ENCODE results near the gene EPB42. TPM values are rescaled to one million over a fixed set of nuclear protein-coding genes. Genes with fewer than 3 reads are reported as not detected.

EPB42 gene
- total RNA-seq, 1 experiment from 2014 or later = not detected

- CTCF ChIA-PET = no interaction called here
- 0 out of 2 replicates have a peak, but pooled peaks cover 3% of the 10 kb centered on the region for H3K4me1 Mint-ChIP-seq
- H3K9me3 Mint-ChIP-seq = no peaks in the 10 kb centered on the region
- POLR2A ChIA-PET = no interaction called here
- no peak for TF ChIP-seq CREM (CRISPR knock-in tag; IDR thresholded peaks at IDR 0.05)
- TF ChIP-seq ERG (CRISPR knock-in tag; IDR thresholded peaks at IDR 0.05) = no peak
- no peak for TF ChIP-seq RELA (CRISPR knock-in tag; IDR thresholded peaks at IDR 0.05; ENCODE audit: borderline replicate concordance)
- TF ChIP-seq PRDM15 (CRISPR knock-in tag; IDR thresholded peaks at IDR 0.05) = no peak
- TF ChIP-seq PRRX2 (CRISPR knock-in tag; IDR thresholded peaks at IDR 0.05) = no peak
- no peak for TF ChIP-seq PREB (CRISPR knock-in tag; IDR thresholded peaks at IDR 0.05; ENCODE audit: borderline replicate concordance)
- TF ChIP-seq FOXP1 (CRISPR knock-in tag; IDR thresholded peaks at IDR 0.05; ENCODE audit: borderline replicate concordance) = no peak
- H3K27me3 Mint-ChIP-seq (ENCODE audit: low read depth) = no peaks in the 10 kb centered on the region
- peaks cover 6% of the 10 kb centered on the region for H3K36me3 Mint-ChIP-seq
- no peak overlapping the region; the same call in 1 of the 2 replicates for H3K27ac Mint-ChIP-seq
- no peak for DNase-seq (ENCODE audit: low spot score)
- no peak overlapping the region for H3K4me3 Mint-ChIP-seq
- ATAC-seq = no peak
Measured at GRCh38 chr15:43151688-43152087, 69.1 kb downstream of the EPB42 start.

- ChIA-PET POLR2A (no interaction called here), CTCF (no interaction called here)
- Mint-ChIP-seq H3K27me3 (ENCODE audit: low read depth) (no peaks in the 10 kb centered on the region), H3K9me3 (no peaks in the 10 kb centered on the region), H3K4me1 (0 out of 2 replicates have a peak, but pooled peaks cover 3% of the 10 kb centered on the region), H3K27ac (no peak overlapping the region; the same call in 1 of the 2 replicates), H3K36me3 (peaks cover 6% of the 10 kb centered on the region), H3K4me3 (no peak overlapping the region)
- TF ChIP-seq GRHL2 (CRISPR knock-in tag; IDR thresholded peaks at IDR 0.05; ENCODE audit: insufficient replicate concordance, severe bottlenecking) = no peak
- no peak for TF ChIP-seq NR3C1 (CRISPR knock-in tag; conservative IDR thresholded peaks at IDR 0.05; ENCODE audit: low read depth)
- peak; percentile 30; the same call in 1 of the 2 replicates for TF ChIP-seq USF2 (CRISPR knock-in tag; IDR thresholded peaks at IDR 0.05)
- 0 out of 2 replicates have a peak, but pooled peaks have one; percentile 32 for ATAC-seq
- DNase-seq (ENCODE audit: low spot score) = no peak
Measured at GRCh38 chr15:43150191-43150929, 70.5 kb downstream of the EPB42 start.

Other genes with a start within 250 kb of the EPB42 start
- 17.2 to 18.9 TPM (median 17.9 TPM) in 3 replicates for gene UBR1, start 115.0 kb downstream of the EPB42 start, total RNA-seq (2021)
- 4.6 to 5.6 TPM (median 5.0 TPM) in 3 replicates for gene TMEM62, start 87.4 kb downstream of the EPB42 start, total RNA-seq (2021)
- 19.1 to 22.0 TPM (median 20.4 TPM) in 3 replicates for gene CCNDBP1, start 35.6 kb downstream of the EPB42 start, total RNA-seq (2021)
- gene TGM5, start 45.9 kb upstream of the EPB42 start, total RNA-seq (2021) = not detected in 3 replicates
- not detected in 3 replicates for gene TGM7, start 81.2 kb upstream of the EPB42 start, total RNA-seq (2021)
- gene LCMT2, start 109.6 kb upstream of the EPB42 start, total RNA-seq (2021) = 7.6 to 10.6 TPM (median 9.6 TPM) in 3 replicates
- 39.7 to 41.7 TPM (median 41.6 TPM) in 3 replicates for gene ZSCAN29, start 150.0 kb upstream of the EPB42 start, total RNA-seq (2021)
- gene TUBGCP4, start 150.1 kb upstream of the EPB42 start, total RNA-seq (2021) = 22.5 to 28.5 TPM (median 25.4 TPM) in 3 replicates